ENCODE measurements around the gene PSORS1C1. TPM values are rescaled to one million over a fixed set of nuclear protein-coding genes. Genes with fewer than 3 reads are reported as not detected.
"Not testable (repeated sequence)": the region's sequence is repeated elsewhere in the genome, so short reads cannot be mapped to it uniquely, and the experiment has no call there.

PSORS1C1 gene
- total RNA-seq = 1 to 10 TPM; 2.2 to 5.6 TPM

- DNase-seq = peak; percentile 79
- H3K9me3 ChIP-seq = no peaks in the 10 kb centered on the region
- peaks cover 5% of the 10 kb centered on the region for H3K4me1 ChIP-seq
- H3K36me3 ChIP-seq = no peaks in the 10 kb centered on the region
- intact Hi-C loops (cut with DNase I) = no loop called here
- H3K27ac ChIP-seq = no peak within 1 kb of the TSS
- TF ChIP-seq, protein P1, sequence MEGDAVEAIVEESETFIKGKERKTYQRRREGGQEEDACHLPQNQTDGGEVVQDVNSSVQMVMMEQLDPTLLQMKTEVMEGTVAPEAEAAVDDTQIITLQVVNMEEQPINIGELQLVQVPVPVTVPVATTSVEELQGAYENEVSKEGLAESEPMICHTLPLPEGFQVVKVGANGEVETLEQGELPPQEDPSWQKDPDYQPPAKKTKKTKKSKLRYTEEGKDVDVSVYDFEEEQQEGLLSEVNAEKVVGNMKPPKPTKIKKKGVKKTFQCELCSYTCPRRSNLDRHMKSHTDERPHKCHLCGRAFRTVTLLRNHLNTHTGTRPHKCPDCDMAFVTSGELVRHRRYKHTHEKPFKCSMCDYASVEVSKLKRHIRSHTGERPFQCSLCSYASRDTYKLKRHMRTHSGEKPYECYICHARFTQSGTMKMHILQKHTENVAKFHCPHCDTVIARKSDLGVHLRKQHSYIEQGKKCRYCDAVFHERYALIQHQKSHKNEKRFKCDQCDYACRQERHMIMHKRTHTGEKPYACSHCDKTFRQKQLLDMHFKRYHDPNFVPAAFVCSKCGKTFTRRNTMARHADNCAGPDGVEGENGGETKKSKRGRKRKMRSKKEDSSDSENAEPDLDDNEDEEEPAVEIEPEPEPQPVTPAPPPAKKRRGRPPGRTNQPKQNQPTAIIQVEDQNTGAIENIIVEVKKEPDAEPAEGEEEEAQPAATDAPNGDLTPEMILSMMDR (IDR thresholded peaks at IDR 0.05) = no peak
- H3K4me3 ChIP-seq = no peak within 1 kb of the TSS
- peak within 1 kb of the TSS in 1 of 2 donors; percentile 41 for H3K9ac ChIP-seq (ENCODE audit: low read depth in 2 of 2, low read length in 2 of 2)
- H3K27me3 ChIP-seq = no peaks in the 10 kb centered on the region
These were observed at the start of gene PSORS1C1 for GRCh38 chr6:31114541-31114878. Gene PSORS1C1, plus strand, starts transcription at chr6:31114800. Its CDS starts 14,833 bp downstream, at chr6:31129633.

DNA sequence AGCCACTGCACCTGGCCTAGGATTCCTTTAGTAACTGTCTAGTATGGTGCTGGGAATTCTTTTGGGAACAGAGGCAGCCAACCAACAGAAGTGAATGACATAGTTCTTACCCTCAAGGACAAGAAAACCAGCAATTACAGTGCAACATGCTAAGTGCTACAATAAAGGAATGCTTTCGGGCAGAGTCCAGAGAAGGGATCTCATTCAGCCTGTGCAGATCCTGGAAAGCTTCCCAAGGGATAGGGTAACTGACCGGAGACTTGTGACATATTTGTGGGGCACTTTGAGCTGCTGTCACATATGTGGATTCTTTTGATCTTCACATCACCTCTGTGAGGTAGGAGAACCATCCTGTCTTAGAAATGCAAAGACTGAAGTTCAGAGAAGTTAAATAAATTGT, 49.0 kb upstream of the PSORS1C1 start:
- H3K4me3 ChIP-seq = no peak overlapping the region
- H3K27me3 ChIP-seq = no peaks in the 10 kb centered on the region
- H3K9ac ChIP-seq (ENCODE audit: low read depth in 2 of 2, low read length in 2 of 2) = no peak overlapping the region
- H3K36me3 ChIP-seq = no peaks in the 10 kb centered on the region
- H3K9me3 ChIP-seq = no peaks in the 10 kb centered on the region
- no peak overlapping the region for H3K27ac ChIP-seq
- DNase-seq = no peak
- TF ChIP-seq, protein P1 (IDR thresholded peaks at IDR 0.05) = no peak
- intact Hi-C loops (cut with DNase I) = no loop called here
- no peaks in the 10 kb centered on the region for H3K4me1 ChIP-seq

DNA sequence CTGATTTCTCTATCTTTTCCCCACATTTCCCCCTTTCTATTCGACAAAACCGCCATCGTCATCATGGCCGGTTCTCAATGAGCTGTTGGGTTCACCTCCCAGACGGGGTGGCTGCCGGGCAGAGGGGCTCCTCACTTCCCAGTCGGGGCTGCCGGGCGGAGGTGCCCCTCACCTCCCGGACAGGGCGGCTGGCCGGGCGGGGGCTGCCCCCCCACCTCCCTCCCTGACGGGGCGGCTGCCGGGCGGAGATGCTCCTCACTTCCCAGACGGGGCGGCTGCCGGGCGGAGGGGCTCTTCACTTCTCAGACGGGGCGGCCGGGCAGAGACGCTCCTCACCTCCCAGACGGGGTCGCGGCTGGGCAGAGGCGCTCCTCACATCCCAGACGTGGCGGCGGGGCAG, 47.6 kb upstream of the PSORS1C1 start:
- intact Hi-C loops (cut with DNase I); H3K4me1 ChIP-seq; H3K27me3 ChIP-seq; H3K36me3 ChIP-seq; H3K27ac ChIP-seq; H3K9me3 ChIP-seq; H3K9ac ChIP-seq (ENCODE audit: low read depth in 2 of 2, low read length in 2 of 2); DNase-seq; H3K4me3 ChIP-seq: not testable (repeated sequence)

GRCh38 chr6:31067891-31068668, 46.5 kb upstream of the PSORS1C1 start:
- H3K4me3 ChIP-seq; H3K4me1 ChIP-seq; intact Hi-C loops (cut with DNase I); H3K27ac ChIP-seq; H3K9me3 ChIP-seq; H3K27me3 ChIP-seq; H3K9ac ChIP-seq (ENCODE audit: low read depth in 2 of 2, low read length in 2 of 2); H3K36me3 ChIP-seq; DNase-seq: not testable (repeated sequence)

- Histone ChIP-seq H3K9ac (ENCODE audit: low read depth in 2 of 2, low read length in 2 of 2) (no peak overlapping the region), H3K27me3 (no peaks in the 10 kb centered on the region), H3K36me3 (no peaks in the 10 kb centered on the region), H3K4me1 (peaks cover 3% of the 10 kb centered on the region), H3K4me3 (no peak overlapping the region), H3K9me3 (no peaks in the 10 kb centered on the region), H3K27ac (no peak overlapping the region)
- intact Hi-C loops (cut with DNase I) = no loop called here
- peak; percentile 84 for DNase-seq
- TF ChIP-seq, protein P1 (IDR thresholded peaks at IDR 0.05) = peak; percentile 91
These were observed 45.8 kb upstream of the PSORS1C1 start for GRCh38 chr6:31068669-31069340.

GRCh38 chr6:31070711-31071197, 43.8 kb upstream of the PSORS1C1 start:
- intact Hi-C loops (cut with DNase I) = no loop called here
- no peak overlapping the region for H3K27ac ChIP-seq
- H3K9me3 ChIP-seq = no peaks in the 10 kb centered on the region
- DNase-seq = no peak
- peaks cover 3% of the 10 kb centered on the region for H3K4me1 ChIP-seq
- TF ChIP-seq, protein P1 (IDR thresholded peaks at IDR 0.05) = no peak
- H3K9ac ChIP-seq (ENCODE audit: low read depth in 2 of 2, low read length in 2 of 2) = no peak overlapping the region
- no peaks in the 10 kb centered on the region for H3K27me3 ChIP-seq
- H3K4me3 ChIP-seq = no peak overlapping the region
- no peaks in the 10 kb centered on the region for H3K36me3 ChIP-seq
